Suprapubic skin (tissue), 3 donors: Measurements from ENCODE around the gene SF3A2.

Experiments used
- EP300 ChIP-seq: sonication (generic); formaldehyde crosslinking; IDR thresholded peaks from one replicate; pipeline ENCODE4 v1.6.1; 2017; ENCODE audit warnings: antibody characterized with exemption
- POLR2A ChIP-seq, 2 donors: fragments of 450-650 bp; IDR thresholded peaks; one replicate each; pipeline ENCODE4 v1.6.1; 2017; ENCODE audit warnings: antibody characterized with exemption in 2 of 2, mild to moderate bottlenecking in 2 of 2, moderate library complexity in 2 of 2
- TF ChIP-seq, protein P1 (sequence below), 2 donors: fragments of 200-600 bp in 1 of 2; fragments of 450-650 bp in 1 of 2; sonication (generic) in 1 of 2; IDR thresholded peaks; one replicate each; pipeline ENCODE4 v1.5.1; 2016 to 2019; ENCODE audit warnings: antibody characterized with exemption in 2 of 2, mild to moderate bottlenecking in 1 of 2, moderate library complexity in 1 of 2

DNA sequence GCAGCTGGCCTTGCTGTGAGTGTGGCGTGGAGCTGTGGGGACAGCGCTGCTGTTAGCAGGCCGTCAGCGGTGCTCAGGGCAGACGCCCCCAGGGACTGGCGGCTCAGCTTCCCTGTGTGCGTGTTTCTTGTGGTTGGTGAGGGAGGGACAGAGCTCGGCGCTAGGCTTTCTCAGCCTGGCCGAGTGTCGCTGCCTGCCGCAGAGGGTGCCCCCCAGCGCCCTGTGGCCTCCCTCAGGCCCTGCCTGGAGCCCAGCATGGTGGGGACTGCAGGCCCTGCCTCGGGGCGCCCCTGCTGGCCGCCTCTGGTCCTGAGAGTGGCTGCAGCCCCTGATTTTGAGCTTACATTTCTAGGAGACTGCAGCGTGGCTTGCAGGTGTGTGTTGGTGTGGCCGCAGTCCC is 37.4 kb upstream of the SF3A2 start:
- TF ChIP-seq POLR2A (IDR thresholded peaks at IDR 0.05) (no peak), EP300 (no peak)
- TF ChIP-seq, protein P1, sequence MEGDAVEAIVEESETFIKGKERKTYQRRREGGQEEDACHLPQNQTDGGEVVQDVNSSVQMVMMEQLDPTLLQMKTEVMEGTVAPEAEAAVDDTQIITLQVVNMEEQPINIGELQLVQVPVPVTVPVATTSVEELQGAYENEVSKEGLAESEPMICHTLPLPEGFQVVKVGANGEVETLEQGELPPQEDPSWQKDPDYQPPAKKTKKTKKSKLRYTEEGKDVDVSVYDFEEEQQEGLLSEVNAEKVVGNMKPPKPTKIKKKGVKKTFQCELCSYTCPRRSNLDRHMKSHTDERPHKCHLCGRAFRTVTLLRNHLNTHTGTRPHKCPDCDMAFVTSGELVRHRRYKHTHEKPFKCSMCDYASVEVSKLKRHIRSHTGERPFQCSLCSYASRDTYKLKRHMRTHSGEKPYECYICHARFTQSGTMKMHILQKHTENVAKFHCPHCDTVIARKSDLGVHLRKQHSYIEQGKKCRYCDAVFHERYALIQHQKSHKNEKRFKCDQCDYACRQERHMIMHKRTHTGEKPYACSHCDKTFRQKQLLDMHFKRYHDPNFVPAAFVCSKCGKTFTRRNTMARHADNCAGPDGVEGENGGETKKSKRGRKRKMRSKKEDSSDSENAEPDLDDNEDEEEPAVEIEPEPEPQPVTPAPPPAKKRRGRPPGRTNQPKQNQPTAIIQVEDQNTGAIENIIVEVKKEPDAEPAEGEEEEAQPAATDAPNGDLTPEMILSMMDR (IDR thresholded peaks at IDR 0.05), result no peak
